Neuron (in vitro differentiated cells): ENCODE measurements around the gene RHOG.
"Not testable (repeated sequence)": the region's sequence is repeated elsewhere in the genome, so short reads cannot be mapped to it uniquely, and the experiment has no call there.

Experiments used
- H2AFZ ChIP-seq: one replicate; pipeline ENCODE4 v1.6.1; 2013; ENCODE audit warnings: low read depth, mild to moderate bottlenecking, inconsistent platforms, low read length, moderate library complexity
- H3K27me3 ChIP-seq: one replicate; pipeline ENCODE4 v1.6.1; 2013; ENCODE audit warnings: low read length; ENCODE audit not compliant: insufficient read depth
- H3K36me3 ChIP-seq: one replicate; pipeline ENCODE4 v1.6.1; 2013; ENCODE audit warnings: low read length; ENCODE audit not compliant: insufficient read depth
- H3K4me1 ChIP-seq: one replicate; pipeline ENCODE4 v1.6.1; 2013; ENCODE audit warnings: low read length; ENCODE audit not compliant: insufficient read depth
- H3K4me3 ChIP-seq: 2 replicates; pipeline ENCODE4 v1.5.1; 2013; ENCODE audit warnings: mild to moderate bottlenecking, low read length, moderate library complexity
- H3K9me3 ChIP-seq: one replicate; pipeline ENCODE4 v1.6.1; 2013; ENCODE audit warnings: low read length

Gene RHOG

DNA sequence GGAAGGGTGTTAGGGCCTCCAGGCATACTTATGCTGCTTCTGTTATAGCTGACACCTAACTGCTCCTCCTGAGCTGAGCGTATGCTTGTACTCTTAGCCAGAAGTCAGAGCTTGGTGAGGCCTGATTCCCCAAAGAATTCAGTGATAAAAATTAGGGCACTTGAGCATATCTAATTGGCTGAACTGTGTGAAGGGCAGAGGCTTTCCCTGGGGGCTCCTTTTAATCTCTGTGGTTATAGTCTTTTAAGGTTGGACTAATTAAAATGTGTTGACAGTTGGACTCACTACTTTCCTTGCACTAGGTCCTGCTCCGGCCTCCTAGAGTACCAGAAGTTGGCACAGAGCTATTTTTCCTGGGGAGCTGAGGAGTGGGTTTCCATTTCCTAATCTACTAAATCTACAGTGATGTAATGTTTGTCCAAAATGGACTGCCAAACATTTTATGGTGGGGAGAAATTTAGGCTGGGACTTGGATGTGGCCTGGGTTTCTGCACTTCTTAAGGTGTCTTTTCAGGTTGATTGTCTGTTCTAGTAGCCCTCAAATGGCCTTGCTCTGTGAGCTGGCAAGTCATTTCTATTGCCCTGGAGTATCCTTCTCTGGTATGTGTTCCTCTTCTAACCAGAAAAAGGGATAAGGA, 33.1 kb upstream of the RHOG start:
- Histone ChIP-seq H2AFZ (no peak overlapping the region), H3K27me3 (no peaks in the 10 kb centered on the region)

DNA sequence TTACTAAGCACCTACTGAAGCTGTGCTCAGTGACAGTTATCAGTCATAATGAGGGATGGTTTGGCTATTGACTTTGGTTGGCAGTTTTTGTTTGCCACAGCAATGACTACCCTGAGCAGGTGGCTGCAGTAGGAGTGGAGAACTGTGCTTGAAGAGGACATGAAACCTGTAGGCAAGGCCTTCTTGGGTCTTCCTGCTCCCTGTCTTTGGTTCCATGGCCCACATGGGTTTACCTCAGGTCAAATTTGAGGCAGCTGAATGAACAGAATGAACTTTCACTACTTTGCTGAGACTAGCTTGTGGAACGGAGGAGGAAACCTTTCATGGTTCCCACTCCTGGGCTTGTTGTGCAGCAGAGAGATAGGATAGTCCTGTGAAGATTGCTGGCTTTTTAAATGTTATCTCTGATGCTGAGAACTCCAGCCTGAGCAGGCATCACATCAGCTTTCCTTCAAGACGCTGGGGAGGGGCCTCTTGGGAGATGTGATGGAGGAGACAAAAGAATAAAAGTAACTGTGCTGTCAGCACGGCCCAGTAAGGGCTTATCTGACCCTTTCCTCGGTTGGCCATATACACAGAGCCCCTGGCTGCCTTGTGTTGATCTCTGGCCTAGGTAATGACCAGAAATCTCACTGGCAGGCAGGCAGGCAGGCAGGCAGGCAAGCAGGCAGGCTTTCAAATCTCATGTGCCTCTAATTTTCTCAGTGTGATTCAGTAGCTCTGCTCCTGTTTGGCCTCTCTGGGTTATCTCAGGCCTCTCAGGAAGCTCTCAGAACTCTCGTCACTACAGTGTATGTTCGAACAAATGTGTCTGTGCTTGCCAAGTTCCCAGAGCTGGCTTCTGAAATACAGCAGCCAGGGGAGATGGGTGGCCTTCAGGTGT, 26.7 kb upstream of the RHOG start:
- Histone ChIP-seq H3K27me3 (no peaks in the 10 kb centered on the region), H3K4me1 (peaks cover 13% of the 10 kb centered on the region), H2AFZ (no peak overlapping the region)

More for the DNA sequence above, 33.1 kb upstream of the RHOG start:
- Histone ChIP-seq H3K36me3 (no peaks in the 10 kb centered on the region), H3K4me1 (peaks cover 15% of the 10 kb centered on the region), H3K9me3 (no peaks in the 10 kb centered on the region), H3K4me3 (no peak overlapping the region)

DNA sequence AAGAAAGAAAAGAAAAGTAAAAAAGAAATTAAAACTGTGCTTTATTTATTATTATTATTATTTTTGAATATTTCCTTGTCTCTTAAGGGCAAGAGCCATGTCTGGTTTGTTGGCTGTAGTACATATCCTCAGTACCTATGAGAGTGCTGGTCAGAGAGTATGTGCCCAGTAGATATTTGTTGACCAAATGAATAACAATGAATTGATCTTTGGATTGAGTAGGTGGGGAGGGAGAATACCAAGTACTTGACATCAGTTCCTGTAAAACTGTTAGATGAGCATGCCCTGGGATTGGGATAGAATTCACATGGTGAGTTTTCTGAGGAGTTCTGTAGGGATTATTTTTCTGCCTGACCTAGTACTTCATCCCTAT, 26.1 kb upstream of the RHOG start:
- no peaks in the 10 kb centered on the region for H3K36me3 ChIP-seq
- no peak overlapping the region for H3K4me3 ChIP-seq
- peaks cover 13% of the 10 kb centered on the region for H3K4me1 ChIP-seq
- no peaks in the 10 kb centered on the region for H3K9me3 ChIP-seq
- no peak overlapping the region for H2AFZ ChIP-seq
- no peaks in the 10 kb centered on the region for H3K27me3 ChIP-seq

More for the DNA sequence above, 26.7 kb upstream of the RHOG start:
- no peak overlapping the region for H3K4me3 ChIP-seq
- H3K36me3 ChIP-seq: no peaks in the 10 kb centered on the region
- no peaks in the 10 kb centered on the region for H3K9me3 ChIP-seq

DNA sequence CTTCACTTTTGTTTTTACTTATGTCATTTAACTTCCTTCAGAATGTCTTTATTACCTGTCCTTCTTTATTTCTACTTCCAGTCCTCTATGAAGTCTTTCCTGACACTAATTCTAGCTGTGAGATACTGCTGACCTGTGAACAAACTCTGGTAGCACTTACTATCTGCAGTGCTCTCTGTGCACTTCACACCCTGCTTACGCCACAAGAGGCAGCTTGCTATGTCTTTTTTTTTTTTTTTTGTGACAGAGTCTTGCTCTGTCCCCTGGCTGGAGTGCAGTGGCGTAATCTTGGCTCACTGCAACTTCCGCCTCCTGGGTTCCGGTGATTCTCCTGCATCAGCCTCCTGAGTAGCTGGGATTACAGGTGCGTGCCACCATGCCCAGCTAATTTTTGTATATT, 25.4 kb upstream of the RHOG start:
- Histone ChIP-seq H3K27me3 (no peaks in the 10 kb centered on the region), H3K4me1 (peaks cover 15% of the 10 kb centered on the region), H3K9me3 (no peaks in the 10 kb centered on the region), H3K36me3 (no peaks in the 10 kb centered on the region), H3K4me3 (no peak overlapping the region), H2AFZ (no peak overlapping the region)

DNA sequence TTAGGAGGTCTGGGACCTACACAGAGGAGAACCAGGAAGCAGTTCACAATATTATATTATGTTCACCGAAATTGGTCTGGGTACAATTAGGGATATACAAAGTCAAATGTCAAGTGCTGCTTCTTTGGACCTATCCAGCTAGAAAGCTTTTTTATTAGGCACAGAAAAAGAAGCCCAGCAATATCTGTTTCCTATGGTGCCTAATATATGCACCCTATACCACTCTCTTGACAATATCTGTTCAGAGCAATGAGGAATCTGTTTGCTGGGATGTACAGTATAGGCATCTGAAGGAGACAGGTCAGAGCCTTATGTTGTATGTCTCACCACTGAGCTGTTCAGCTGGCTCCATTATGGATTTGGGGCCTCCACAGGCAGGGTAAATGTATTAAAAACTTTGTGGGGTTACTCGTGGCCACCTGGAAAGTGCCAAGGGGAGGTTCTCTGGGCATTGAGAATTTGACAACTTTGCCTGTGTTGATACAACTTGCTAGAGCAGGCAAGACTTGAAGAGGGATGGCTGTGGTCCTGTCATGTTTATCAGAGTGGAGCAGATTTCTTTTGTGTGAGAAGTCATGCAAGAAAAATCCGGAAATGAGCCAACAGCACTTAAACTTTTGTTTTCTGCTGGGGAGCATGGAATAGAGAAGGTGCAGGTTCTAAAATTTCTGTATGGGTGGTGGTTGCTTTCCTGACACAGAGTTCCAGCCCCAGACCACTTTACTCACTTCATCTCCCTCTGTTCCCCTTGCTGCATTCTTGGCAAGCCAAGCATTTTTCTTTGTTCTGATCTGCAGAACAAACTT, 24.8 kb upstream of the RHOG start:
- H2AFZ ChIP-seq: no peak overlapping the region
- H3K4me1 ChIP-seq: peaks cover 15% of the 10 kb centered on the region
- H3K4me3 ChIP-seq: no peak overlapping the region
- H3K27me3 ChIP-seq: no peaks in the 10 kb centered on the region
- no peaks in the 10 kb centered on the region for H3K36me3 ChIP-seq
- H3K9me3 ChIP-seq: no peaks in the 10 kb centered on the region

DNA sequence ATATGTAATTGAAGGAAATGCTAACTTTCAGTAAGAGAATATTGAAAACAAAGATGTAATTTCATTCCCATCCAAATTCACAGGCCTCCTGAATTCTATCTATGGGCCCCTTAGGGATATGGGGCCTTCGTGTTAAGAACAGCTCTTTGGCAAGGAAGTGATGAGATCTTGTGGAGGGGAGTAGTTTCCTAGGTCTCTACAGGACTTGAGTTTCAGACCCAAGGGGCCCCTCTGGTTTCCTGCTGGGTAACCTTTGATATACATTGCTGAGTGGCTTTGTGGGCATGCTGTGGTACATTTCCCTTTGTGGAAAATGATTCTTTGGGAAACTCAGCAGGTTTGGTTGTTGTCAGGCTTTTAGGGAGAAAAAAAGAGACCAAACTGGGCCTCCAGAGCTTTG, 20.9 kb upstream of the RHOG start:
- Histone ChIP-seq H3K36me3 (no peaks in the 10 kb centered on the region), H3K27me3 (no peaks in the 10 kb centered on the region), H3K9me3 (no peaks in the 10 kb centered on the region), H3K4me1 (peaks cover 18% of the 10 kb centered on the region), H2AFZ (no peak overlapping the region), H3K4me3 (no peak overlapping the region)

DNA sequence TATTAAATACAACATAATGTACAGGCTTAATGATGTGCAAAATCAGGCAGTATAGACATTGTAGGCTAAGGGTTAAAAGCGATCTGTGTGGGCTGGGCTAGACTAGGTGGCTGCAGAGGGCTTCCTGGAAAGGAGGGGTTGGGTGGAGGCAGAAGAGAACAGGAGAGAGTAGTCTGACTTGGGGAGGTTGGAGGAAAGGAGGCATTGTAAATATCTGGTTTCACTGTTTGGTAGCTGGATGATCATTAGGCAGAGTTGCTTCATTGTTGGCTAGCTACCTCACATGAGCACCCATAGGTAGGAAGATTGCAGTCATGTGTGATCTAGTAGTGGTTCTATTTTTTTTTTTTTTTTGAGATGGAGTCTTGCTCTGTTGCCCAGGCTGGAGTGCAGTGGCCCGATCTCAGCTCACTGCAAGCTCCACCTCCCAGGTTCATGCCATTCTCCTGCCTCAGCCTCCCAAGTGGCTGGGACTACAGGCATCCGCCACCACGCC, 20.2 kb upstream of the RHOG start:
- not testable (repeated sequence) for H2AFZ ChIP-seq, H3K9me3 ChIP-seq, H3K36me3 ChIP-seq, H3K27me3 ChIP-seq, H3K4me3 ChIP-seq
- H3K4me1 ChIP-seq: peaks cover 21% of the 10 kb centered on the region

DNA sequence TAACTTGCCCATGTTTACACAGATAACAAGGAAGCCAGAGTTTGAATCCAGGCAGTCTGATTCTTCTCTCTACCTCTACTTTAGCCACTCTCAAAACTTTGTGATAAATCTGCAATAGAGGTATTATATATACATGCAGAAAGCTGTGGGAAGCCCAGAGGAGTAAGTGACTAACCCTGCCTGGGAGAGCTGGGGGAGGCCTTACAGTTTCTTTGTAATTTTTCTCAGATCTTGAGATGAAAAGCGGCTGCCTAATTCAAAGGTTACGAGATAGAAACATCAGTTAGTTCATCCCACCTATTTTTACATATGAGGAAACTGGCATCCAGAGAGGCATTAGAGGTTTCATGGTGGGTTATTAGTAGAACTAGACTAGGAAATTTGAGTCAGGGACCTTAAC, 19.6 kb upstream of the RHOG start:
- Histone ChIP-seq H2AFZ (no peak overlapping the region), H3K4me1 (peaks cover 16% of the 10 kb centered on the region), H3K36me3 (no peaks in the 10 kb centered on the region), H3K9me3 (no peaks in the 10 kb centered on the region), H3K27me3 (no peaks in the 10 kb centered on the region), H3K4me3 (no peak overlapping the region)

DNA sequence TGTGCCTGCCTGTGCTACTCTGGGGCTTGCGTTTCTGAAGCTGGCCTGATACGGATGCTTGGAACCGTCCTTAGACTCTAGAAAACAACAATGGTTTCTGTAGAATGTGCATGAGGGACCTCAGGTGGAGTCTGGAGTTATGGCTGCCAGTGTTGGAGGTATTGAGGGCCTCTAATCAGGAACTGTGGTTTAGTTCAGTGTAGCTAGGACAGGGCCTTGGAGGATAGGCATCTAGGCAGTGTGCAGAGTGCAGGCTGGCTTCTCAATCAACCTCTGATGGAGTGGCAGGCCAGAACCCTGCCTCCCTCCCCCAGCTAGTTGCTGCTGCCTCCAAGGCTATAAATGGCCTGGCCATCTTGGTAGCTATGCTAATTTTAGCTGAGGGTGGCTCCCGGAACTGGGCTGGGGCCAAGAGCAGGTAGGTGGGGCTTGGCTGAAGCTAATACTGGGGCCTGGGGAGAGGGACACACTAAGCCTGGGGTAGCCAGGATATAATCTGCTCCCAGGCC, 18.7 kb upstream of the RHOG start:
- Histone ChIP-seq H3K36me3 (no peaks in the 10 kb centered on the region), H3K4me1 (peaks cover 19% of the 10 kb centered on the region), H3K4me3 (no peak overlapping the region), H3K9me3 (no peaks in the 10 kb centered on the region), H2AFZ (no peak overlapping the region), H3K27me3 (no peaks in the 10 kb centered on the region)

DNA sequence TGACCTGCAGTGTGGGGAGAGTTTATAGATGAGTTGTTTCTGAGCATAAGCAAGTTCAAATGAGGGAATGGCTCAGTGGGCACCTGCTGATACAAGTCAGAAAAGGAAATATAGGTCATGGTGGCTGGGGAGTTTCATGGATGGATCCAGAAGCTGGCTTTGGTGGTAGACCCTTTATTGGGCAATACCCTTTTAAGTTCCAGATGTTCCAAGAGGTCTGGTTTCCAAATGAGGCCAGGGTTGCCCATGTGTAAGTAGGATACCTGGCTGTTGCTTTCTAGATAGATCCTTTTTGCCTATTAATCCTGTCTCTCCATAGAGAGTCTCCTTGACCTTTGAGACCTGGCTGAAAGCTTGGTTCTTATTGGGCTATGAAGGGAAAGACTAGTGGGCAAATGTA, 16.9 kb upstream of the RHOG start:
- Histone ChIP-seq H3K9me3 (no peaks in the 10 kb centered on the region), H3K27me3 (no peaks in the 10 kb centered on the region), H3K36me3 (no peaks in the 10 kb centered on the region), H2AFZ (no peak overlapping the region), H3K4me1 (peaks cover 21% of the 10 kb centered on the region), H3K4me3 (no peak overlapping the region)

DNA sequence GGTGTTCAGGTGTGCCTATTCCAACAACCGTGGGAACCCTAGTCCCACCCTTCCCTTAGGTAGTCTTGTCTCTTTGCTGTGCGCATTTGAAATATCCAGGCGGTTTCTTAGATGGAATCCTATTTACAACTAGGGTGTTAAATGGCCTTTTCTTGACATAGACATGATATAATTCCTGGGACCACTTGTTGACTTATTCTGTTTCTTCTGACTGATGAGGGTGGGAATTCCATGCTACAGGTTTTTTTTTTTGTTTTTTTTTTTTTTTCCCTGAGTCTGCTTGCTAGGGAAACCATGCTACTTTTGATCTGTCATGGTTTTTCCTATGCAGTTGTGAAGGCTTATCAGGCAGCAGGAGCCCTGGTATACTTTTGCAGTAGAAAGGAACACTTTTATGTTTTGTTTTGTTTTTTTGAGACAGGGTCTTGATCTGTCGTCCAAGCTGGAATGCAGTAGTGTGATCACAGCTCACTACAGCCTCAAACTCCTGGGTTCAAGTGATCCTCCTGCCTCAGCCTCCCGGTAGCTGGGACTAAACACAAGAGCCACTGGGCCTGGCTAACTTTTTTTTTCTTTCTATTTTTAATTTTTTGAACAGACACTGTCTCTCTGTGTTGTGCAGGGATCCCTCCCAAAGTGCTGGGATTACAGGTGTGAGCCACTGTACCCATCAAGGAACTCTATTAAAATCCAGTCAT, 16.2 kb upstream of the RHOG start:
- Histone ChIP-seq H3K36me3 (no peaks in the 10 kb centered on the region), H2AFZ (no peak overlapping the region), H3K9me3 (no peaks in the 10 kb centered on the region), H3K4me1 (peaks cover 21% of the 10 kb centered on the region), H3K27me3 (no peaks in the 10 kb centered on the region), H3K4me3 (peak overlapping the region; percentile 94)

DNA sequence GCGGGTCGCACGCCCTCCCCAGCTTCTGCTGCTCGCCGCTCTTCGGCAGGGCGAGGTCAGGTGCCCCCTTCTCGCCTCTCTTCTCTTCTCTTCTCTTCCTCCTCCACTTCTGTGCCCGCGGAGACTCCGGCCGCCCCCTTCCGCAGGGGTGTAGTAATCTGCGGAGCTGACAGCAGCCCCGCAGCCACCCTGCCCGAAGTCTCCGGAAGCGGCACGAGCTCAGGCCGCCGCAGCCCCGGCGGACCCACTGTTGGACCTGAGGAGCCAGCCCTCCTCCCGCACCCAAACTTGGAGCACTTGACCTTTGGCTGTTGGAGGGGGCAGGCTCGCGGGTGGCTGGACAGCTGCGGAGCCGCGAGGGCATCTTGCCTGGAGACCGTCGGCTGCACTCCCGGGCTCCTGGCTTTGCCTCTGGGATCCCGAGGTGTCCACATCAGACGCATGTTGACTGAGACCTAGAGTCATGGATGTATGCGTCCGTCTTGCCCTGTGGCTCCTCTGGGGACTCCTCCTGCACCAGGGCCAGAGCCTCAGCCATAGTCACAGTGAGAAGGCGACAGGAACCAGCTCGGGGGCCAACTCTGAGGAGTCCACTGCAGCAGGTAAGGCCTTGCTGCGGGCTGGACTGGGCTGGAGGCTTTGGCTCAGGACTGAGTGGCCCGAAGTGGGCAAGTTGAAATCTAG, 15.2 kb upstream of the RHOG start:
- no peaks in the 10 kb centered on the region for H3K36me3 ChIP-seq
- H3K27me3 ChIP-seq: no peaks in the 10 kb centered on the region
- H3K4me3 ChIP-seq: peak overlapping the region; percentile 94
- peak overlapping the region; percentile 97 for H2AFZ ChIP-seq
- H3K9me3 ChIP-seq: no peaks in the 10 kb centered on the region
- H3K4me1 ChIP-seq: peaks cover 19% of the 10 kb centered on the region
